Ovary (tissue), 3 donors: ENCODE data around the gene MAFF.

Experiments
- CTCF ChIP-seq, 3 donors: fragments of 450-650 bp in 2 of 3; fragments of 200-600 bp in 1 of 3; IDR thresholded peaks; one replicate each; pipeline versions ENCODE4 v1.5.1 to v1.8.0; 2016 to 2022; ENCODE audit warnings: antibody characterized with exemption in 3 of 3, mild to moderate bottlenecking in 1 of 3
- EP300 ChIP-seq: sonication (generic); formaldehyde crosslinking; IDR thresholded peaks from one replicate; pipeline ENCODE4 v1.6.1; 2017; ENCODE audit warnings: antibody characterized with exemption
- POLR2A ChIP-seq: fragments of 450-650 bp; IDR thresholded peaks from one replicate; pipeline ENCODE4 v1.6.1; 2017; ENCODE audit warnings: antibody characterized with exemption, mild to moderate bottlenecking, moderate library complexity
- donor health status: DM: no; HTN: no; CAD: no.

- TF ChIP-seq CTCF (IDR thresholded peaks at IDR 0.05) (no peak), POLR2A (no peak), EP300 (no peak)
Observed at GRCh38 chr22:38191731-38192474, 9.9 kb upstream of the MAFF start.
